GM19468 (cell line): ENCODE data around the gene DSC2.
"Not testable (repeated sequence)": the region's sequence is repeated elsewhere in the genome, so short reads cannot be mapped to it uniquely, and the experiment has no call there.

Experiments
- ATAC-seq: cut with Tn5 transposase; IDR thresholded peaks from one replicate; pipeline ENCODE4 v1.9.1; 2021; ENCODE audit warnings: mild to moderate bottlenecking, moderate library complexity, moderate number of reproducible peaks; ENCODE audit not compliant: unreplicated experiment; ENCODE audit errors: extremely low read depth

Gene DSC2

GRCh38 chr18:31102025-31102684 is at the start of gene DSC2:
Gene DSC2 (minus strand): TSS chr18:31102421. CDS start chr18:31101971, 450 bp downstream.
- no peak for ATAC-seq

- no peak for ATAC-seq
These were observed 47.1 kb upstream of the DSC2 start for GRCh38 chr18:31149351-31149750.

GRCh38 chr18:31148600-31148999 is 46.4 kb upstream of the DSC2 start:
- ATAC-seq: no peak

- no peak for ATAC-seq
These were observed 44.6 kb upstream of the DSC2 start for GRCh38 chr18:31146809-31147208.

GRCh38 chr18:31143025-31143424 is 40.8 kb upstream of the DSC2 start:
- no peak for ATAC-seq

- no peak for ATAC-seq
These were observed 36.5 kb upstream of the DSC2 start for GRCh38 chr18:31138709-31139108.

GRCh38 chr18:31134988-31135529 is 32.8 kb upstream of the DSC2 start:
- no peak for ATAC-seq

- no peak for ATAC-seq
These were observed 27.3 kb upstream of the DSC2 start for GRCh38 chr18:31129398-31130115.

- ATAC-seq: no peak
These were observed 23.7 kb upstream of the DSC2 start for GRCh38 chr18:31125878-31126277.

GRCh38 chr18:31123125-31123524 is 20.9 kb upstream of the DSC2 start:
- not testable (repeated sequence) for ATAC-seq

- no peak for ATAC-seq
These were observed 18.4 kb upstream of the DSC2 start for GRCh38 chr18:31120594-31120993.

- ATAC-seq: no peak
These were observed 14.8 kb upstream of the DSC2 start for GRCh38 chr18:31116853-31117595.

- ATAC-seq: no peak
These were observed 10.6 kb upstream of the DSC2 start for GRCh38 chr18:31112804-31113203.

- no peak for ATAC-seq
These were observed 3.5 kb upstream of the DSC2 start for GRCh38 chr18:31105733-31106132.

GRCh38 chr18:31104444-31104843 is 2.2 kb upstream of the DSC2 start:
- no peak for ATAC-seq

GRCh38 chr18:31103423-31103822 is 1.2 kb upstream of the DSC2 start:
- ATAC-seq: no peak

GRCh38 chr18:31102941-31103340 is 720 bp upstream of the DSC2 start:
- ATAC-seq: no peak

GRCh38 chr18:31101183-31102024 is 817 bp downstream of the DSC2 start:
- ATAC-seq: no peak

- no peak for ATAC-seq
These were observed 1.6 kb downstream of the DSC2 start for GRCh38 chr18:31100436-31101182.
